ENCODE measurements around the gene PAIP1.

Gene PAIP1

GRCh38 chr5:43547532-43547931 is 9.3 kb downstream of the PAIP1 start:
- no peak overlapping the region for H3K27ac ChIP-seq
- no peaks in the 10 kb centered on the region for H3K27me3 ChIP-seq (ENCODE audit: insufficient read depth, low read depth)
- H3K79me2 ChIP-seq (ENCODE audit: insufficient read depth, low read depth): peaks cover 23% of the 10 kb centered on the region; the same call in 1 of the 2 replicates
- no peak for TF ChIP-seq CTCF (conservative IDR thresholded peaks at IDR 0.05; ENCODE audit: low read depth, low read length)
- H3K9ac ChIP-seq: no peak overlapping the region
- no peaks in the 10 kb centered on the region for H4K20me1 ChIP-seq (ENCODE audit: insufficient read depth)
- H3K4me3 ChIP-seq (IDR thresholded peaks at IDR 0.05; ENCODE audit: insufficient read depth, low read depth, low read length): no peak overlapping the region
- H3K4me1 ChIP-seq (ENCODE audit: low read depth, poor library complexity, severe bottlenecking): no peaks in the 10 kb centered on the region
- H3K36me3 ChIP-seq (ENCODE audit: insufficient read depth): 0 out of 2 replicates have a peak, but pooled peaks cover 5% of the 10 kb centered on the region
- H2AFZ ChIP-seq (ENCODE audit: low read depth): no peak overlapping the region
- no peak overlapping the region for H3K4me2 ChIP-seq

GRCh38 chr5:43543434-43543833 is 13.4 kb downstream of the PAIP1 start:
- no peaks in the 10 kb centered on the region for H3K4me1 ChIP-seq (ENCODE audit: low read depth, poor library complexity, severe bottlenecking)
- H3K4me3 ChIP-seq (IDR thresholded peaks at IDR 0.05; ENCODE audit: insufficient read depth, low read depth, low read length): no peak overlapping the region
- H3K4me2 ChIP-seq: no peak overlapping the region
- no peak overlapping the region for H3K9ac ChIP-seq
- no peaks in the 10 kb centered on the region for H3K27me3 ChIP-seq (ENCODE audit: insufficient read depth, low read depth)
- no peak overlapping the region for H3K27ac ChIP-seq
- H3K79me2 ChIP-seq (ENCODE audit: insufficient read depth, low read depth): no peaks in the 10 kb centered on the region
- 0 out of 2 replicates have a peak, but pooled peaks cover 5% of the 10 kb centered on the region for H3K36me3 ChIP-seq (ENCODE audit: insufficient read depth)
- H4K20me1 ChIP-seq (ENCODE audit: insufficient read depth): no peaks in the 10 kb centered on the region
- no peak for TF ChIP-seq CTCF (conservative IDR thresholded peaks at IDR 0.05; ENCODE audit: low read depth, low read length)
- H2AFZ ChIP-seq (ENCODE audit: low read depth): no peak overlapping the region

- no peak overlapping the region for H3K4me3 ChIP-seq (IDR thresholded peaks at IDR 0.05; ENCODE audit: insufficient read depth, low read depth, low read length)
- no peaks in the 10 kb centered on the region for H3K79me2 ChIP-seq (ENCODE audit: insufficient read depth, low read depth)
- no peak for TF ChIP-seq CTCF (conservative IDR thresholded peaks at IDR 0.05; ENCODE audit: low read depth, low read length)
- H3K4me1 ChIP-seq (ENCODE audit: low read depth, poor library complexity, severe bottlenecking): no peaks in the 10 kb centered on the region
- H3K36me3 ChIP-seq (ENCODE audit: insufficient read depth): no peaks in the 10 kb centered on the region; the same call in 1 of the 2 replicates
- no peak overlapping the region for H3K9ac ChIP-seq
- H3K4me2 ChIP-seq: no peak overlapping the region
- H4K20me1 ChIP-seq (ENCODE audit: insufficient read depth): no peaks in the 10 kb centered on the region
- H2AFZ ChIP-seq (ENCODE audit: low read depth): no peak overlapping the region
- no peak overlapping the region for H3K27ac ChIP-seq
- no peaks in the 10 kb centered on the region for H3K27me3 ChIP-seq (ENCODE audit: insufficient read depth, low read depth)
Observed at GRCh38 chr5:43540746-43541145, 16.1 kb downstream of the PAIP1 start.

GRCh38 chr5:43536972-43537371 is 19.9 kb downstream of the PAIP1 start:
- Histone ChIP-seq H3K27ac (no peak overlapping the region), H3K79me2 (ENCODE audit: insufficient read depth, low read depth) (no peaks in the 10 kb centered on the region), H3K9ac (no peak overlapping the region), H3K4me3 (IDR thresholded peaks at IDR 0.05; ENCODE audit: insufficient read depth, low read depth, low read length) (no peak overlapping the region), H3K27me3 (ENCODE audit: insufficient read depth, low read depth) (no peaks in the 10 kb centered on the region), H3K4me2 (no peak overlapping the region), H4K20me1 (ENCODE audit: insufficient read depth) (no peaks in the 10 kb centered on the region), H3K36me3 (ENCODE audit: insufficient read depth) (peaks cover 6% of the 10 kb centered on the region; the same call in 1 of the 2 replicates), H3K4me1 (ENCODE audit: low read depth, poor library complexity, severe bottlenecking) (peaks cover 27% of the 10 kb centered on the region), H2AFZ (ENCODE audit: low read depth) (no peak overlapping the region)
- TF ChIP-seq CTCF (conservative IDR thresholded peaks at IDR 0.05; ENCODE audit: low read depth, low read length): no peak

All from KMS-11 (cell line).